T-helper 17 cell (primary cell): Measurements from ENCODE around the gene LASP1NB.

Experiments used
- ATAC-seq: fragments of 150-1000 bp; cut with Tn5 transposase; 2 replicates; pipeline ENCODE4 v1.10.0; 2021; ENCODE audit warnings: mild to moderate bottlenecking, moderate library complexity
- DNase-seq, 3 donors: peaks; one replicate each; pipeline versions ENCODE4 v3.0.0 to v3.0.0-alpha.2; 2020 to 2021
- H3K9me3 ChIP-seq: one replicate; pipeline ENCODE4 v1.7.0; 2013; ENCODE audit warnings: low read length, mild to moderate bottlenecking; ENCODE audit not compliant: control insufficient read depth, poor library complexity, severe bottlenecking
- H3K27ac Mint-ChIP-seq: one replicate; pipeline ENCODE4 v1.8.0; 2022; ENCODE audit warnings: mild to moderate bottlenecking, moderate library complexity, mixed read lengths
- H3K27me3 Mint-ChIP-seq: one replicate; pipeline ENCODE4 v1.8.0; 2022; ENCODE audit warnings: mixed read lengths
- H3K36me3 Mint-ChIP-seq: one replicate; pipeline ENCODE4 v1.8.0; 2022; ENCODE audit warnings: low read depth, mixed read lengths
- H3K4me1 Mint-ChIP-seq: one replicate; pipeline ENCODE4 v1.8.0; 2022; ENCODE audit warnings: mild to moderate bottlenecking, mixed read lengths
- H3K4me3 Mint-ChIP-seq: one replicate; pipeline ENCODE4 v1.8.0; 2022; ENCODE audit warnings: mild to moderate bottlenecking, moderate library complexity, mixed read lengths

LASP1NB gene

GRCh38 chr17:38890410-38890746, 35.0 kb upstream of the LASP1NB start:
- H3K27ac Mint-ChIP-seq = peak overlapping the region; percentile 99

GRCh38 chr17:38891441-38891840, 34.0 kb upstream of the LASP1NB start:
- Mint-ChIP-seq H3K27ac (peak overlapping the region; percentile 99), H3K36me3 (no peaks in the 10 kb centered on the region), H3K4me1 (peaks cover 47% of the 10 kb centered on the region), H3K4me3 (peak overlapping the region; percentile 73), H3K27me3 (no peaks in the 10 kb centered on the region)
- DNase-seq (no peak), ATAC-seq (peak; percentile 65)
- no peaks in the 10 kb centered on the region for H3K9me3 ChIP-seq

More at GRCh38 chr17:38890410-38890746, 35.0 kb upstream of the LASP1NB start:
- no peak for DNase-seq
- Mint-ChIP-seq H3K4me1 (peaks cover 53% of the 10 kb centered on the region), H3K4me3 (peak overlapping the region; percentile 74), H3K27me3 (no peaks in the 10 kb centered on the region), H3K36me3 (peaks cover 3% of the 10 kb centered on the region)
- peak; percentile 39 for ATAC-seq
- H3K9me3 ChIP-seq = no peaks in the 10 kb centered on the region

- peak overlapping the region; percentile 45 for H3K4me3 Mint-ChIP-seq
- H3K4me1 Mint-ChIP-seq = peaks cover 45% of the 10 kb centered on the region
- H3K36me3 Mint-ChIP-seq = no peaks in the 10 kb centered on the region
- ATAC-seq (no peak), DNase-seq (no peak)
- H3K27ac Mint-ChIP-seq = peak overlapping the region; percentile 99
- H3K9me3 ChIP-seq = no peaks in the 10 kb centered on the region
- no peaks in the 10 kb centered on the region for H3K27me3 Mint-ChIP-seq
Observed at GRCh38 chr17:38892083-38892482, 33.3 kb upstream of the LASP1NB start.

GRCh38 chr17:38892620-38893019, 32.8 kb upstream of the LASP1NB start:
- H3K4me3 Mint-ChIP-seq = peak overlapping the region; percentile 45
- no peak for DNase-seq
- no peaks in the 10 kb centered on the region for H3K36me3 Mint-ChIP-seq
- H3K27me3 Mint-ChIP-seq = no peaks in the 10 kb centered on the region
- peak overlapping the region; percentile 99 for H3K27ac Mint-ChIP-seq
- peaks cover 50% of the 10 kb centered on the region for H3K4me1 Mint-ChIP-seq
- no peaks in the 10 kb centered on the region for H3K9me3 ChIP-seq
- ATAC-seq = no peak

- H3K36me3 Mint-ChIP-seq = no peaks in the 10 kb centered on the region
- peaks cover 55% of the 10 kb centered on the region for H3K4me1 Mint-ChIP-seq
- H3K27me3 Mint-ChIP-seq = no peaks in the 10 kb centered on the region
- H3K27ac Mint-ChIP-seq = peak overlapping the region; percentile 99
- H3K4me3 Mint-ChIP-seq = no peak overlapping the region
- DNase-seq (no peak), ATAC-seq (no peak)
- no peaks in the 10 kb centered on the region for H3K9me3 ChIP-seq
Observed at GRCh38 chr17:38893113-38893512, 32.3 kb upstream of the LASP1NB start.

- Mint-ChIP-seq H3K27ac (peak overlapping the region; percentile 99), H3K4me3 (peak overlapping the region; percentile 21), H3K27me3 (no peaks in the 10 kb centered on the region), H3K4me1 (peaks cover 59% of the 10 kb centered on the region), H3K36me3 (no peaks in the 10 kb centered on the region)
- no peaks in the 10 kb centered on the region for H3K9me3 ChIP-seq
- no peak for DNase-seq
- peak; percentile 25 for ATAC-seq
Observed at GRCh38 chr17:38893607-38894006, 31.8 kb upstream of the LASP1NB start.

GRCh38 chr17:38894276-38894675, 31.1 kb upstream of the LASP1NB start:
- Mint-ChIP-seq H3K4me3 (peak overlapping the region; percentile 21), H3K27me3 (no peaks in the 10 kb centered on the region), H3K27ac (peak overlapping the region; percentile 99), H3K4me1 (peaks cover 64% of the 10 kb centered on the region), H3K36me3 (no peaks in the 10 kb centered on the region)
- DNase-seq (no peak), ATAC-seq (no peak)
- H3K9me3 ChIP-seq = no peaks in the 10 kb centered on the region

GRCh38 chr17:38896346-38896954, 29.0 kb upstream of the LASP1NB start:
- H3K27me3 Mint-ChIP-seq = no peaks in the 10 kb centered on the region
- H3K27ac Mint-ChIP-seq = peak overlapping the region; percentile 99
- no peak overlapping the region for H3K4me3 Mint-ChIP-seq
- H3K9me3 ChIP-seq = no peaks in the 10 kb centered on the region
- peaks cover 60% of the 10 kb centered on the region for H3K4me1 Mint-ChIP-seq
- H3K36me3 Mint-ChIP-seq = no peaks in the 10 kb centered on the region
- ATAC-seq (no peak), DNase-seq (no peak)

GRCh38 chr17:38897176-38897575, 28.2 kb upstream of the LASP1NB start:
- Mint-ChIP-seq H3K27me3 (no peaks in the 10 kb centered on the region), H3K4me3 (no peak overlapping the region)

GRCh38 chr17:38897671-38898290, 27.6 kb upstream of the LASP1NB start:
- H3K9me3 ChIP-seq = no peaks in the 10 kb centered on the region
- Mint-ChIP-seq H3K4me3 (peak overlapping the region; percentile 90), H3K4me1 (peaks cover 49% of the 10 kb centered on the region), H3K27ac (peak overlapping the region; percentile 99), H3K27me3 (no peaks in the 10 kb centered on the region), H3K36me3 (no peaks in the 10 kb centered on the region)
- ATAC-seq (no peak), DNase-seq (no peak)

More at GRCh38 chr17:38897176-38897575, 28.2 kb upstream of the LASP1NB start:
- Mint-ChIP-seq H3K27ac (peak overlapping the region; percentile 99), H3K4me1 (peaks cover 55% of the 10 kb centered on the region), H3K36me3 (no peaks in the 10 kb centered on the region)
- DNase-seq (no peak), ATAC-seq (no peak)
- no peaks in the 10 kb centered on the region for H3K9me3 ChIP-seq

GRCh38 chr17:38898291-38898679, 27.1 kb upstream of the LASP1NB start:
- no peaks in the 10 kb centered on the region for H3K9me3 ChIP-seq
- DNase-seq (peak in 1 of 3 donors; percentile 18), ATAC-seq (peak; percentile 49)
- no peaks in the 10 kb centered on the region for H3K27me3 Mint-ChIP-seq
- H3K36me3 Mint-ChIP-seq = no peaks in the 10 kb centered on the region
- peak overlapping the region; percentile 99 for H3K27ac Mint-ChIP-seq
- peaks cover 49% of the 10 kb centered on the region for H3K4me1 Mint-ChIP-seq
- H3K4me3 Mint-ChIP-seq = peak overlapping the region; percentile 90

- ATAC-seq (peak; percentile 90), DNase-seq (peak; percentile 53 to 71 (median 67))
- Mint-ChIP-seq H3K36me3 (no peaks in the 10 kb centered on the region), H3K27ac (peak overlapping the region; percentile 99), H3K4me3 (peak overlapping the region; percentile 90), H3K4me1 (peaks cover 43% of the 10 kb centered on the region), H3K27me3 (no peaks in the 10 kb centered on the region)
- H3K9me3 ChIP-seq = no peaks in the 10 kb centered on the region
Observed at GRCh38 chr17:38898812-38899348, 26.5 kb upstream of the LASP1NB start.

- ATAC-seq = no peak
- no peak for DNase-seq
- peaks cover 38% of the 10 kb centered on the region for H3K4me1 Mint-ChIP-seq
- peak overlapping the region; percentile 99 for H3K27ac Mint-ChIP-seq
- no peaks in the 10 kb centered on the region for H3K9me3 ChIP-seq
- no peaks in the 10 kb centered on the region for H3K36me3 Mint-ChIP-seq
- no peaks in the 10 kb centered on the region for H3K27me3 Mint-ChIP-seq
- peak overlapping the region; percentile 90 for H3K4me3 Mint-ChIP-seq
Observed at GRCh38 chr17:38899421-38899820, 26.0 kb upstream of the LASP1NB start.
